Activated naive CD4-positive, alpha-beta T cell treated with anti-CD3 and anti-CD28 coated beads, Interleukin-2, amount 50 U/mL, for 24 hours (primary cell): ENCODE data around the gene RASGEF1B.
"Not testable (repeated sequence)": the region's sequence is repeated elsewhere in the genome, so short reads cannot be mapped to it uniquely, and the experiment has no call there.

Experiments
- H3K27ac Mint-ChIP-seq: one replicate; pipeline ENCODE4 v1.8.0; 2021; ENCODE audit warnings: mild to moderate bottlenecking, mixed read lengths
- H3K27me3 Mint-ChIP-seq: one replicate; pipeline ENCODE4 v1.8.0; 2021; ENCODE audit warnings: mixed read lengths
- H3K36me3 Mint-ChIP-seq: one replicate; pipeline ENCODE4 v1.8.0; 2021; ENCODE audit warnings: mixed read lengths
- H3K4me1 Mint-ChIP-seq: one replicate; pipeline ENCODE4 v1.8.0; 2021; ENCODE audit warnings: mixed read lengths
- H3K4me3 Mint-ChIP-seq: one replicate; pipeline ENCODE4 v1.8.0; 2021; ENCODE audit warnings: mild to moderate bottlenecking, mixed read lengths
- H3K9me3 Mint-ChIP-seq: one replicate; pipeline ENCODE4 v1.8.0; 2021; ENCODE audit warnings: mixed read lengths

RASGEF1B gene

DNA sequence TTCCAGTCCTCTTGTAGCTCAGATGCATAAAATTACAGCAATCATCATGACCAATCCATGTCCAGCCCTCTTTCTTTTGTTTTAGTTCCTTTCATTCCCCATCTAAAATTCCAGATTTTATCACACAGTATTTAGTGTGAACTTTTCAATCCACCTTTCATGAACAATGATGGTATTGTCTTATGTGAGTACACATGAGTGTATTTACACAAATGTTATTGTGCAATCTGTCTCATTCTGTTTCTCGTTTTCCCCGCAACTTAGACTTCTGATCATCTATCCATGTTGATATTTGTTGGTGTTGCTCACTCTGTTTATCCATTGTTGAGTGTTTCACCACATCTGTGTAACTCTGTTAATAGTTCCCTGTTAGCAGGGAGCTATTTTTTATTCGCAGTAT, 9.4 kb upstream of the RASGEF1B start:
- no peaks in the 10 kb centered on the region for H3K27me3 Mint-ChIP-seq
- no peaks in the 10 kb centered on the region for H3K9me3 Mint-ChIP-seq
- H3K4me3 Mint-ChIP-seq, result no peak overlapping the region
- H3K4me1 Mint-ChIP-seq, result peaks cover 5% of the 10 kb centered on the region
- no peak overlapping the region for H3K27ac Mint-ChIP-seq
- H3K36me3 Mint-ChIP-seq, result no peaks in the 10 kb centered on the region

GRCh38 chr4:81479573-81479972, 7.9 kb upstream of the RASGEF1B start:
- H3K27ac Mint-ChIP-seq, H3K27me3 Mint-ChIP-seq, H3K36me3 Mint-ChIP-seq, H3K9me3 Mint-ChIP-seq, H3K4me3 Mint-ChIP-seq, H3K4me1 Mint-ChIP-seq: not testable (repeated sequence)

DNA sequence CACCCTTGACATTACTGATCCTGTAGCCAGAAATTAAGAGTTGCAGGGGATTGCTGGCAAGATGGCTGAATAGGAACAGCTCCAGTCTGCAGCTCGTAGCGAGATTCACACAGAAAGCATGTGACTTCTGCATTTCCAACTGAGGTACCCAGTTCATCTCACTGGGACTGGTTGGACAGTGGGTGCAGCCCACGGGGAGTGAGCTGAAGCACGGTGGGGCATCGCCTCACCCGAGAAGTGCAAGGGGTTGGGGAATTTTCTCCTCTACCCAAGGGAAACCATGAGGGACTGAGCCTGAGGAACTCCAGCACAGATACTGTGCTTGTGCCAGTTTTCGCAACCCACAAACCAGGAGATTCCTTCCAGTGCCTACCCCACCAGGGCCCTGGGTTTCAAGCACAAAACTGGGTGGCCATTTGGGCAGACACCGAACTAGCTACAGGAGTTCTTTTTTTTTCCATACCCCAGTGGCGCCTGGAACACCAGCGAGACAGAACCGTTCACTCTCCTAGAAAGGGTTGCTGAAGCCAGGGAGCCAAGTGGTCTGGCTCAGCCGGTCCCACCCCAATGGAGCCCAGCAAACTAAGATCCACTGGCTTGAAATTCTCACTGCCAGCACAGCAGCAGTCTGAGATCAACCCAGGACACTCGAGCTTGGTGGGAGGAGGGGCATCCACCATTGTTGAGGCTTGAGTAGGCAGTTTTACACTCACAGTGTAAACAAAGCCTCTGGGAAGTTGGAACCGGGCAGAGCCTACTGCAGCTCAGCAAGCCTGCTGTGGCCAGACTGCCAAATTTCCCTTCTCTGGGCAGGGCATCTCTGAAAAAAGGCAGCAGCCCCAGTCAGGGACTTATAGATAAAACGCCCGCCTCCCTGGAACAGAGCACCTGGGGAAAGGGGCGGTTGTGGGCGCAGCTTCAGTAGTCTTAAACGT, 1.9 kb upstream of the RASGEF1B start:
- not testable (repeated sequence) for H3K27me3 Mint-ChIP-seq, H3K36me3 Mint-ChIP-seq, H3K9me3 Mint-ChIP-seq
- Mint-ChIP-seq H3K27ac (peak overlapping the region; percentile 96), H3K4me1 (peaks cover 37% of the 10 kb centered on the region), H3K4me3 (peak overlapping the region; percentile 90)

DNA sequence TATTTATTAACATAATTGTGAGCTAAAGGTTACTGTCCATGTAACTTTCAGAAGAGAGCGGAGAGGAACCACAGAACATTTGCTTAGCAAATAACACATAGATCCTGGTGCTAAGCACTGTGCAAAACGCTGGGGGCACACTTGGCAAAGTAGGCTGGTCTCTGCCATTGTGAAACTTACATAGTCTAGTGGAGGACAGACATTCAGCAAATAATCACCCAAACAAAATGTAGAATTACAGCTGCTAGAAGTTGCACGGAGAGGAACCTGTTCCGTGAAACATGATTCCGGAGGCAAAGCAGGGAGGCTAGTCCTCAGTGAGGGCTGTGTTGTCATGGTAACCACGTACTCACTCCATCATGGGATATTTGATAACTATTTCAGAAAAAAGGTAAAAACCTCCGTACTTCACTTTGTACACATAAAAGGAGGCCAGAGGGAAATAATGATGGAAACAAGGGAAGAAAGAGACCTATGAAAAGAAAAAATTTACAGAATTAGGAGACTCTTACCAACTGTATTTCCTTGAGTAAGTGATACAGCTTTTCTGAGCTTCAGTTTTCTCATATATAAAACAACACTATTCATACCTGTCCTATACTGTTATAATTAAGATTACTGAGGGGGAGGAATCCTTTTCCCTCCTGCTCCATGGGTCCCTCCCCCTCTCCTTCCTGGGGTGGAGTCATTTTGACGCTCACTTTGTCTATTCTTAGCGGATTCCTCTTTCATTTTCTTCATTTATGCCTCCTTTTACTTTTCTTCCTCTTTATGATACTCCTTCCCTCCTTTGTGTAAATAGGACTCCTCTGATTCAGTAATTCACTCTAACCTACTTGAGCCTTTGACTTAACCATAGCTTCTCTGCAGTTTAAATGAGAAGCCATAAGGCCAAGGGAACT, 825 bp upstream of the RASGEF1B start:
- H3K27me3 Mint-ChIP-seq, result no peaks in the 10 kb centered on the region
- H3K36me3 Mint-ChIP-seq, result no peaks in the 10 kb centered on the region
- peaks cover 42% of the 10 kb centered on the region for H3K4me1 Mint-ChIP-seq
- H3K27ac Mint-ChIP-seq, result peak overlapping the region; percentile 96
- H3K4me3 Mint-ChIP-seq, result peak overlapping the region; percentile 90
- H3K9me3 Mint-ChIP-seq, result no peaks in the 10 kb centered on the region

- Mint-ChIP-seq H3K4me3 (peak overlapping the region; percentile 95), H3K9me3 (no peaks in the 10 kb centered on the region), H3K4me1 (peaks cover 47% of the 10 kb centered on the region), H3K27ac (peak overlapping the region; percentile 88), H3K36me3 (no peaks in the 10 kb centered on the region), H3K27me3 (no peaks in the 10 kb centered on the region)
These were observed 464 bp downstream of the RASGEF1B start for GRCh38 chr4:81471298-81471587.

- Mint-ChIP-seq H3K9me3 (no peaks in the 10 kb centered on the region), H3K4me3 (peak overlapping the region; percentile 95), H3K27me3 (no peaks in the 10 kb centered on the region), H3K4me1 (peaks cover 47% of the 10 kb centered on the region), H3K36me3 (no peaks in the 10 kb centered on the region), H3K27ac (peak overlapping the region; percentile 88)
These were observed 1.0 kb downstream of the RASGEF1B start for GRCh38 chr4:81470456-81471297.

GRCh38 chr4:81469781-81470455, 1.8 kb downstream of the RASGEF1B start:
- Mint-ChIP-seq H3K27ac (peak overlapping the region; percentile 88), H3K27me3 (no peaks in the 10 kb centered on the region), H3K36me3 (no peaks in the 10 kb centered on the region), H3K4me1 (peaks cover 44% of the 10 kb centered on the region), H3K9me3 (no peaks in the 10 kb centered on the region), H3K4me3 (peak overlapping the region; percentile 95)

GRCh38 chr4:81468678-81469077, 3.0 kb downstream of the RASGEF1B start:
- Mint-ChIP-seq H3K36me3 (peaks cover 1% of the 10 kb centered on the region), H3K27ac (peak overlapping the region; percentile 14), H3K4me1 (peaks cover 50% of the 10 kb centered on the region), H3K27me3 (no peaks in the 10 kb centered on the region), H3K9me3 (no peaks in the 10 kb centered on the region), H3K4me3 (peak overlapping the region; percentile 95)

- peaks cover 1% of the 10 kb centered on the region for H3K36me3 Mint-ChIP-seq
- H3K4me1 Mint-ChIP-seq, result peaks cover 55% of the 10 kb centered on the region
- peak overlapping the region; percentile 28 for H3K4me3 Mint-ChIP-seq
- H3K27me3 Mint-ChIP-seq, result no peaks in the 10 kb centered on the region
- no peak overlapping the region for H3K27ac Mint-ChIP-seq
- H3K9me3 Mint-ChIP-seq, result no peaks in the 10 kb centered on the region
These were observed 4.1 kb downstream of the RASGEF1B start for GRCh38 chr4:81467672-81467964.

DNA sequence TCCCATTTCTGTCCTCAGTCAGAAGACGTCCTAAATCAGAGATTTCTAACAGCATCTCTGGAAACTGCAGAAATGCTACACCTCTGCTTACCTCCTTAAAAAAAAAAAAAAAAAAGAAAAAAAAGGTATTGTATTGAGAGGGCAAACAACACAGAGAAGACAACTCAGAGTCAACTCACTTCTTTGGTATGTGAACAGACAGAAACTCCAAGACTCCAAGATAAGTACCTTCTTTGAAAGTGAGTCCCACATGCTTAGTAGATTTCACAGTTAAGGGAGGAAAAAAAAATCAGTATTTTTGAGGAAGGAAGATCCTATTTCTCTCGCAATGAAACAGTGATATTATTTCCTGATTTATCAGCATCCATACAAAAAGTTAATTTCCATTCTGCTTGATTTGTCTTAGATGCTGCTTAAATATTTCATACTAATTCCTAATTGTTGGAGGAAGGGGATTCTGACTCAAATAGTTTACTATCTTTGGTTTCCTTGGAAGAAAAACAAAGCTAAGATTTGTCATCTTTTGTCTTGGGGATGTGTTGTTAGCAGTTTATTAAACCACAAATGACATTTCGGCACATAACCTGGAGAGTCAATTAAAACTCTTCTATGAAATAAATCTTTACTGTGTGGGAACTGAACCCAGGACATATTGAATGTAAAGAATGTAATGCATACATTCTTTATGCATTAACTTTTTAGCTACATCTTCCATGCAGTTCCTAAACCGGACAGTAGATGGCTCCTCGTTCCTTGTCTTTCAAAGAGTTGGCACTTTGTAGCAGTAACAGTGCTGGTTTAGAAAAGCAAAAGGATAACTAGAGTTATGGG, 4.7 kb downstream of the RASGEF1B start:
- Mint-ChIP-seq H3K27ac (no peak overlapping the region), H3K4me3 (peak overlapping the region; percentile 28), H3K27me3 (no peaks in the 10 kb centered on the region), H3K36me3 (peaks cover 1% of the 10 kb centered on the region), H3K4me1 (peaks cover 55% of the 10 kb centered on the region), H3K9me3 (no peaks in the 10 kb centered on the region)

DNA sequence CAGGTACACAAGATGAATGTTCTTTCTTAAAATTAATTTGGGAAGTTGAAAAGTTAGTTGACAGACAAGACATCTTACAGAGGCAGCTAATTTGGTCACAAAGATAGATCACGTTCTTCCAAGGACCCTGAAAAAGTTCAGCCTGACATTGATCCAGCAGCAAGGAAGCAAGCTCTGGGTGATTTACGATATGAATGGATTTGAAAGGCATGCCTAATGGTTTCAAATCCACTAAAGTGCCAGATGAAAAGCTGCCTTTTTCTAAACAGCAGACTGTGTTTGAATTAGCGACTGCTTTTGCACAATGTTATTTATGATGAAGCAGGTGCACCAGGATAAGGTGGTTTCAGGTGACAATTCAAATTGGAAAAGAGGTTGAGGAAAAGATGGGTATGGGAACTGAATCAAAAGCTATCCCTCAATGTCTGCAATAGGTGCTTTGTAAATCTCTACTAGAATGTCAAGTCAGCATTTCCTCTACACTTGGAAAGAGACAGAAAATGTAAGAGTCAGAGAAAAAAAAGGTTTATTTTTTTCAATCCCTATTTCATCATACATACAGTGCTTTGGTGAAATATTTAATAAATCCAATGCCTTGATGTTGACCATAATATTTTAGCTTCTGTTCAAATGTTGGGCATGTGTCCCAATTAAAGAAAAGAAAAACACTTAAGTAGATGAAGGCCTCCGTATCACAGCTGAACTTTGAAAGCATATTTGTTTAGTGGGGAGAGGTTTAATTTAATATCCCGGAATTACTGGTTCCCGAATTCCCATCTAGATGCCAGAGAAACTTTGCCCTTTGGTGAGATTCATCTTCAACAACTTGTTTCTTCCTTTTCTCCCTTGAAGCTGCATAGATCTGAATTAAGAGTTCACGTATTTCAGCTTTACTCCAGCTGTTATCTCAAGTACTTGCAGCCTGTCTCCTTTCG, 6.0 kb downstream of the RASGEF1B start:
- Mint-ChIP-seq H3K27ac (no peak overlapping the region), H3K4me1 (peaks cover 62% of the 10 kb centered on the region), H3K36me3 (peaks cover 1% of the 10 kb centered on the region)

GRCh38 chr4:81460834-81461233, 10.9 kb downstream of the RASGEF1B start:
- H3K36me3 Mint-ChIP-seq, result peaks cover 18% of the 10 kb centered on the region
- H3K27me3 Mint-ChIP-seq, result no peaks in the 10 kb centered on the region
- peaks cover 51% of the 10 kb centered on the region for H3K4me1 Mint-ChIP-seq
- H3K4me3 Mint-ChIP-seq, result no peak overlapping the region
- no peaks in the 10 kb centered on the region for H3K9me3 Mint-ChIP-seq
- no peak overlapping the region for H3K27ac Mint-ChIP-seq

More for the DNA sequence above, 6.0 kb downstream of the RASGEF1B start:
- no peak overlapping the region for H3K4me3 Mint-ChIP-seq
- H3K9me3 Mint-ChIP-seq, result no peaks in the 10 kb centered on the region
- no peaks in the 10 kb centered on the region for H3K27me3 Mint-ChIP-seq

DNA sequence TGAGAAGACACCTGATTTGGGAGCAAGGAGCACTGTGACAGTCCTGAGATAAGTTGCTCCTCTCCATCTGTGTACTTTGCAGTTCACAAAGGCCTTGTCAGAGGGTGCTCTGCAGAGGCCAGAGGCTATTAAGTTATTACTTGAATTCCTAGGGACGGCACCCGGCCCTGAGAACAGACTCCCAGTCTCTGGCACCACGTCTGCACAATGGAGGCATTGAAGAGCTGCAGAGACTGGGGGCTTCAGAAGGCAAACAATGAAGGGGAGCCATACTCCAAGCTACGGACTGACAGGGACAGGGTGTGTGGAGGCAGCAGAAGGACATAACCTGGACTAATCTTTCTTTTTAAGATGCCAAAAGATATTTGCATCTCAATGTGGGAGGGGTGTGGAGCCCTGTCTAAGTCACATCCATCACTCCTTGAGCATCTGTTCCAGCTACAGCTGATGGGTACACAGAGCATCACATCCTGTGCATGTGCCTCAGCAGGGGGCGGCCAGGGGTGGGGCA, 11.5 kb downstream of the RASGEF1B start:
- Mint-ChIP-seq H3K36me3 (peaks cover 20% of the 10 kb centered on the region), H3K9me3 (no peaks in the 10 kb centered on the region), H3K27me3 (no peaks in the 10 kb centered on the region), H3K4me1 (peaks cover 51% of the 10 kb centered on the region), H3K27ac (no peak overlapping the region), H3K4me3 (no peak overlapping the region)
